PC-3 (cell line): ENCODE results near the gene DDX52. TPM values are rescaled to one million over a fixed set of nuclear protein-coding genes. Genes with fewer than 3 reads are reported as not detected.

ENCODE experiments used
- ATAC-seq: fragments of 200-7000 bp; cut with Tn5 transposase; 2 replicates; pipeline ENCODE4 v1.9.1; 2020; ENCODE audit warnings: mild to moderate bottlenecking, moderate library complexity
- BruUV-seq: library from RNA; stranded (reverse); fragments of 400-500 nt; replicated peaks from 2 replicates; lab custom pipeline; 2021; lab: Mats Ljungman, UMichigan
- CTCF ChIA-PET: fragments of 300-600 bp; sonication (Branson Sonifier 250); formaldehyde crosslinking; loops from one replicate; lab custom pipeline; 2022; ENCODE audit warnings: antibody characterized with exemption; lab: Charles Lee
- POLR2A ChIA-PET: fragments of 300-600 bp; sonication (Branson Sonifier 250); formaldehyde crosslinking; loops from one replicate; lab custom pipeline; 2022; ENCODE audit warnings: antibody characterized with exemption; ENCODE audit not compliant: unreplicated experiment; lab: Charles Lee
- DNase-seq: peaks from one replicate; pipeline ENCODE4 v3.0.0-alpha.2; 2015
- H2AFZ ChIP-seq: fragments of 300-600 bp; sonication (generic); 2 replicates; pipeline ENCODE4 v1.6.0; 2016; ENCODE audit warnings: antibody characterized with exemption, low read length
- H3F3A ChIP-seq: fragments of 300-600 bp; sonication (generic); one replicate; pipeline ENCODE4 v1.6.0; 2017; ENCODE audit warnings: antibody characterized with exemption, low read length, control low read depth, mild to moderate bottlenecking; ENCODE audit not compliant: unreplicated experiment
- H3K27ac ChIP-seq: fragments of 300-600 bp; sonication (generic); 2 replicates; pipeline ENCODE4 v1.5.1; 2016; ENCODE audit warnings: mild to moderate bottlenecking, low read length
- H3K27me3 ChIP-seq: fragments of 300-600 bp; sonication (generic); 2 replicates; pipeline ENCODE4 v1.6.1; 2016; ENCODE audit warnings: low read length, mixed read lengths
- H3K36me3 ChIP-seq: fragments of 300-600 bp; sonication (generic); 2 replicates; pipeline ENCODE4 v1.6.1; 2016; ENCODE audit warnings: low read depth, mixed run types, low read length, mixed read lengths
- H3K4me1 ChIP-seq: fragments of 300-600 bp; sonication (generic); 2 replicates; pipeline ENCODE4 v1.5.1; 2016; ENCODE audit warnings: low read length; ENCODE audit not compliant: insufficient read depth
- H3K4me2 ChIP-seq: fragments of 300-600 bp; sonication (generic); 2 replicates; pipeline ENCODE4 v1.6.0; 2016; ENCODE audit warnings: low read length
- H3K4me3 ChIP-seq: fragments of 300-600 bp; sonication (generic); 2 replicates; pipeline ENCODE4 v1.5.1; 2016; ENCODE audit warnings: mild to moderate bottlenecking, low read length, mixed read lengths
- H3K79me2 ChIP-seq: fragments of 300-600 bp; sonication (generic); 2 replicates; pipeline ENCODE4 v1.6.1; 2017; ENCODE audit warnings: low read length, mixed read lengths
- H3K9ac ChIP-seq: fragments of 300-600 bp; sonication (generic); 2 replicates; pipeline ENCODE4 v1.6.0; 2016; ENCODE audit warnings: mild to moderate bottlenecking, low read length
- H3K9me2 ChIP-seq: fragments of 300-600 bp; sonication (generic); replicated peaks from 2 replicates; pipeline ENCODE4 v1.6.1; 2016; ENCODE audit warnings: mixed run types, low read length, mixed read lengths
- H3K9me3 ChIP-seq: fragments of 300-600 bp; sonication (generic); 2 replicates; pipeline ENCODE4 v1.6.1; 2016; ENCODE audit warnings: low read length, mixed read lengths
- H4K20me1 ChIP-seq: fragments of 300-600 bp; sonication (generic); 2 replicates; pipeline ENCODE4 v1.6.1; 2016; ENCODE audit warnings: low read length, mixed read lengths
- CTCF ChIP-seq: fragments of 300-600 bp; sonication (generic); conservative IDR thresholded peaks from 2 replicates; pipeline ENCODE4 v1.5.1; 2017; ENCODE audit warnings: antibody characterized with exemption, low read depth, mild to moderate bottlenecking, low read length
- EZH2 ChIP-seq: fragments of 300-600 bp; sonication (generic); IDR thresholded peaks from one replicate; pipeline ENCODE4 v1.6.1; 2017; ENCODE audit warnings: antibody characterized with exemption, mild to moderate bottlenecking, low read length; ENCODE audit not compliant: unreplicated experiment
- EZH2phosphoT487 ChIP-seq: fragments of 300-600 bp; sonication (generic); IDR thresholded peaks from 2 replicates; pipeline ENCODE4 v1.6.1; 2018; ENCODE audit warnings: mild to moderate bottlenecking, antibody characterized with exemption, low read length, borderline replicate concordance
- intact Hi-C: fragments of 100-400 bp; cut with micrococcal nuclease; formaldehyde crosslinking; loops from 2 replicates; pipeline ENCODE4 v1.9.0; 2023
- total RNA-seq: library from RNA; depleted of rRNA; stranded (reverse); fragments of >200 nt; gene quantifications from 2 replicates; pipeline ENCODE4 v1.2.3, GENCODE V29; 2014

The DDX52 gene
- total RNA-seq, 1 experiment from 2014 or later: 12.5 TPM

DNA sequence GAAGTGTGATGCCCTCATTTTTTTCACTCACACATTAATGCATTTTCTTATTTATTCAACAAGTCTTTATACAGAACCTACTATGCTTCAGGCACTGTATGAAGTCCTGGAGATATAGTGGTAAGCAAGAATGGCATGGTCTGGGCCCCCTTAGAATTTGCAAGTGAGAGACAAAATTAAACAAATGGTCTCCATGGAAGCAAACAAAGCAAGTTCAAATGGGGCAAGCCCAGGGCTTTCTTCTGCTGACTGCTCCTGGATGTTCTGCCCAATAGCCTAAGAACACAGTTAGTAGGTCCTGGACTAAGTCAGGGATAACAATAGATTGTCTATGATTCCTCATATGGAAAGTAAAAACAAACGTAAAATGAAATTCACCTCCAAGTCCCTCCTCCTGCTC is 31.3 kb upstream of the DDX52 start:
- ChIA-PET CTCF (no interaction called here), POLR2A (no interaction called here)
- peaks cover 18% of the 10 kb centered on the region for H3K4me1 ChIP-seq

GRCh38 chr17:37673386-37673785 is 30.1 kb upstream of the DDX52 start:
- Histone ChIP-seq H2AFZ (no peak overlapping the region), H3K27me3 (no peaks in the 10 kb centered on the region), H4K20me1 (no peaks in the 10 kb centered on the region), H3K4me2 (no peak overlapping the region), H3K9me2 (no peaks in the 10 kb centered on the region), H3F3A (no peaks in the 10 kb centered on the region), H3K27ac (no peak overlapping the region), H3K9me3 (no peaks in the 10 kb centered on the region), H3K4me1 (peaks cover 18% of the 10 kb centered on the region), H3K79me2 (no peaks in the 10 kb centered on the region), H3K36me3 (no peaks in the 10 kb centered on the region), H3K4me3 (no peak overlapping the region), H3K9ac (no peak overlapping the region)
- intact Hi-C loops: no loop called here
- POLR2A ChIA-PET: no interaction called here
- DNase-seq: no peak
- ATAC-seq: no peak
- CTCF ChIA-PET: no interaction called here
- TF ChIP-seq EZH2phosphoT487 (no peak), CTCF (no peak), EZH2 (no peak)
- no TSS peak for BruUV-seq

More for the DNA sequence above, 31.3 kb upstream of the DDX52 start:
- Histone ChIP-seq H2AFZ (no peak overlapping the region), H3K9me3 (no peaks in the 10 kb centered on the region), H3K4me3 (no peak overlapping the region), H3K9me2 (no peaks in the 10 kb centered on the region), H3K27me3 (no peaks in the 10 kb centered on the region), H3F3A (no peaks in the 10 kb centered on the region), H3K4me2 (no peak overlapping the region), H4K20me1 (no peaks in the 10 kb centered on the region), H3K36me3 (no peaks in the 10 kb centered on the region), H3K27ac (no peak overlapping the region), H3K79me2 (no peaks in the 10 kb centered on the region), H3K9ac (no peak overlapping the region)
- no TSS peak for BruUV-seq
- intact Hi-C loops: no loop called here
- ATAC-seq (no peak), DNase-seq (no peak)
- TF ChIP-seq EZH2 (no peak), EZH2phosphoT487 (no peak), CTCF (no peak)

DNA sequence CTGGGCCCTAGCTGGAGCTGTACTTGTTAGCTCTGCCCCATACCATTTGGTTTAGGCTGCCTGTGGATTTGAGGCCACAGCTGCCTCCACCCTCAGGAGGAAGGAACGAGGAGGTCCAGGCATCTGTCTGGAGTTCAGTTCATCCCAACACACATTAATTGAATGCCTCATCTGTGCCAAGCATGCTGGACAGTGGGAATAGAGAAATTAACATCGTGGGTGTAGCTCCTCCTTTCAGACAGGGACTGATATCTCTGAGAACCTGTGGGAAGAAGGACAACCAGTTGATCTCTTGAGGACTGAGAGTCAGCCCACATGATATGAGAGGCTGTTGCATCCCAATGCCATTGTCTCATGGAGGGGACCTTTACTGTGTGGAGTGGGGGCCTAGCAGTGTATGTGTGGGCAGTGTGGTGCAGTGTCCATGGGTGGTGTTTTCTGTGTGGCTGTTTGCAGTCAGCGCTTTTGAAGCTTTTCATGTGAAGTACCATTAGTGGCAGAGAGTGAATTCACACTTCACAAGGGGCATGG is 29.4 kb upstream of the DDX52 start:
- Histone ChIP-seq H3K27me3 (no peaks in the 10 kb centered on the region), H3K27ac (peak overlapping the region; percentile 61), H3K79me2 (no peaks in the 10 kb centered on the region), H3K9ac (no peak overlapping the region), H3K9me3 (no peaks in the 10 kb centered on the region), H3K36me3 (no peaks in the 10 kb centered on the region), H3K4me3 (no peak overlapping the region), H3F3A (no peaks in the 10 kb centered on the region), H2AFZ (peak overlapping the region; percentile 64; the same call in 1 of the 2 replicates), H3K4me2 (peak overlapping the region; percentile 50), H3K4me1 (peaks cover 18% of the 10 kb centered on the region), H4K20me1 (no peaks in the 10 kb centered on the region), H3K9me2 (no peaks in the 10 kb centered on the region)
- DNase-seq: no peak
- intact Hi-C loops: no loop called here
- ATAC-seq: no peak
- no TSS peak for BruUV-seq
- TF ChIP-seq EZH2phosphoT487: no peak
- no peak for TF ChIP-seq EZH2
- no peak for TF ChIP-seq CTCF
- ChIA-PET POLR2A (no interaction called here), CTCF (no interaction called here)
